GM12873 (cell line): ENCODE results near the gene GPHA2.

Experiments
- TF ChIP-seq, protein P1 (sequence below): IDR thresholded peaks from 2 replicates; pipeline ENCODE4 v1.5.1; 2012; ENCODE audit warnings: low read depth, mild to moderate bottlenecking, moderate library complexity, low read length, control low read depth; ENCODE audit not compliant: insufficient read depth; ENCODE audit errors: missing control alignments

The GPHA2 gene

DNA sequence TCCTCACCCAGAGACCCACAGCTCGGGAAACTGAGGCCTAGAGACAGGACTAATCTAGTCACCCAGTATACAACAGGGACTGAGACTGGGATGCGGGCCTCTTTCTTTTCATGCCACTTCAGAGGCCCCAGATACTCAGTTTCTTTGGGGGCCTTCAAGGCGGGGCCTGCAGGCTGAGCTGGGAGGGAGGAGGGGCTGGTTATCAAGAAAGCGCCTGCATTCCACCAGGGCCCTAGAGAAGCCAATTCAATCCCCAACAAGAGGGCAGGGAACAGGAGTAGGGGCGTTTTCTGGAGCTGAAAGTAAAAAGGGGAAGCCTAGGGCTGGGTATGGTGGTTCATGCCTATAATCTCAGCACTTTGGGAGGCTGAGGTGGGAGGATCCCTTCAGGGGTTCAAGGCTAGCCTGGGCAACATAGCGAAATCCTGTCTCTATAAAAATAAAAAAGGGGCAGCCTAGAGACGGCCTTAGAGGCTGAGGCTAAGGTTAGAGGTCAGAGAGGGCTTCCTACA is 20.3 kb downstream of the GPHA2 start:
- TF ChIP-seq, protein P1, sequence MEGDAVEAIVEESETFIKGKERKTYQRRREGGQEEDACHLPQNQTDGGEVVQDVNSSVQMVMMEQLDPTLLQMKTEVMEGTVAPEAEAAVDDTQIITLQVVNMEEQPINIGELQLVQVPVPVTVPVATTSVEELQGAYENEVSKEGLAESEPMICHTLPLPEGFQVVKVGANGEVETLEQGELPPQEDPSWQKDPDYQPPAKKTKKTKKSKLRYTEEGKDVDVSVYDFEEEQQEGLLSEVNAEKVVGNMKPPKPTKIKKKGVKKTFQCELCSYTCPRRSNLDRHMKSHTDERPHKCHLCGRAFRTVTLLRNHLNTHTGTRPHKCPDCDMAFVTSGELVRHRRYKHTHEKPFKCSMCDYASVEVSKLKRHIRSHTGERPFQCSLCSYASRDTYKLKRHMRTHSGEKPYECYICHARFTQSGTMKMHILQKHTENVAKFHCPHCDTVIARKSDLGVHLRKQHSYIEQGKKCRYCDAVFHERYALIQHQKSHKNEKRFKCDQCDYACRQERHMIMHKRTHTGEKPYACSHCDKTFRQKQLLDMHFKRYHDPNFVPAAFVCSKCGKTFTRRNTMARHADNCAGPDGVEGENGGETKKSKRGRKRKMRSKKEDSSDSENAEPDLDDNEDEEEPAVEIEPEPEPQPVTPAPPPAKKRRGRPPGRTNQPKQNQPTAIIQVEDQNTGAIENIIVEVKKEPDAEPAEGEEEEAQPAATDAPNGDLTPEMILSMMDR: no peak

DNA sequence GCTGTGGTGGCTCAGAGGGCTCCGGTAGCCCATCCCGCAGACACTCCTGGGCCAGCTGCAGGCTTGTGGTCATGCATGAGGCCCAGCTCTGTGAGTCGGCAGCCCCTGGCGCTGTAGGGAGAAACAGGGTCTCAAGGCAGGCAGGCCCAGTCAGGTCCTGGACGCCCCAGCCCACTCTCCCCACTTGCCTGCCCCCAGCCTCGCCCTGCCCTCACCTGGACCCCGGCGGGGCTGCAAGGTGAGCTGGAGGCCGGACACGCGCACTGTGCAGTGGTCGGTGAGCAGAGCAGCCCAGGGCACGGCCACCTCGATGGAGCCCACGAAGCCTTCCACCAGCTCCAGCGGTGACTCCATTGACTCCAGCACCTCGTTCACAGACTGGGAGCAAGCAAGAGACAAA is 21.6 kb downstream of the GPHA2 start:
- TF ChIP-seq, protein P1: no peak

- TF ChIP-seq, protein P1: no peak
Observed at GRCh38 chr11:64913171-64913727, 22.4 kb downstream of the GPHA2 start.

DNA sequence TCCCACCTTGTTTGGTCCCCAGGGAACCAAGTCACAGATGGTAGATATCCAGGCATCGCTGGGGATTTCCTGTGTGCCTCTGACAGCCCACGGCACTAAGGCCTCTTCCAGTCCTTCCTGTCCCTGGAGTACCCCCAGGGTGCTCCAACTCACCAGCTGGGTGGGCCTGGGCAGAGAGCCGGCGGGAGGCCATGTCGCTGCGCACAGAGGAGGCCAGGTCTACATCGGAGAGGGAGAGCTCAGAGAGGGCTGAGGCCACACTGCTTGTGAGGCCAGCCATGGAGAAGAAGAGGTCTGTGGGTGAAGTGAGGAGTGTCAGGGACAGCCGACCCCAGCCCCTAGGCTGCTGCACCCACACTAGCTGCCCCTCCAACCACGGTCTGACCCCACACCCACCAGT is 24.0 kb downstream of the GPHA2 start:
- TF ChIP-seq, protein P1: no peak

- TF ChIP-seq, protein P1: no peak
Observed at GRCh38 chr11:64911142-64911541, 24.6 kb downstream of the GPHA2 start.

DNA sequence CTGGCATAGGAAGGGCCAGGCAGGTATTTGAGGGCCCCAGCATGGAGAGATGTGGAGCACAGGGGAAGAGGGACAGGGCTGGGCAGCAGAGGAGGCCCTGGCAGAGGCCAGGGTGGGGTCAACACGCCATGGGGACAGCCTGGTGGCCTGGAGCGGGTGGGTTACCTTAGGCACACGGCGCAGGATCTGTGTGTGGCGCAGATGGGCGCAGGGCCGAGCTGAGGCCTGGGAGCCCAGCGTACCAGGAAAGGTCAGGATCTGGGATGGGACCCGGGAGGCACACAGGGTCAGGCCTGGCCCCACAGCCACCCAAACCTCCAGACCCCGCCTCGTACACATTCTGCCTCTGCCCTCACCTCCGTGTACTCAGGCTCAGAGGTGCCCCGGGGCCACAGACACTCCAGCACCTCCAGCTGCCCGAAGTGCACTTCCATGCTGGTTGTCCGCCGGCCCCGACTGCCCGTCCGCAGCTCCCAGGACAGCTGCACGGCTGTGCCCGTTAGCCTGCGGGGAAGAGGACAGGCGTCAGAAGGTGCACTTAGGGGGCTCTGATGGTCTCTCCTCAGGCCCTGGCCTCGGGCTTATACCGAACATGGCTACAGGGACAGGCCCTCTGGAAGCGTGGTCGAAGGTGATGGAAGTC is 25.1 kb downstream of the GPHA2 start:
- TF ChIP-seq, protein P1: no peak

GRCh38 chr11:64909653-64910343 is 25.9 kb downstream of the GPHA2 start:
- TF ChIP-seq, protein P1: no peak
